ENCODE measurements around the gene GNG3.

- TF ChIP-seq POLR2A (IDR thresholded peaks at IDR 0.05) = no peak
- TF ChIP-seq, protein P1, sequence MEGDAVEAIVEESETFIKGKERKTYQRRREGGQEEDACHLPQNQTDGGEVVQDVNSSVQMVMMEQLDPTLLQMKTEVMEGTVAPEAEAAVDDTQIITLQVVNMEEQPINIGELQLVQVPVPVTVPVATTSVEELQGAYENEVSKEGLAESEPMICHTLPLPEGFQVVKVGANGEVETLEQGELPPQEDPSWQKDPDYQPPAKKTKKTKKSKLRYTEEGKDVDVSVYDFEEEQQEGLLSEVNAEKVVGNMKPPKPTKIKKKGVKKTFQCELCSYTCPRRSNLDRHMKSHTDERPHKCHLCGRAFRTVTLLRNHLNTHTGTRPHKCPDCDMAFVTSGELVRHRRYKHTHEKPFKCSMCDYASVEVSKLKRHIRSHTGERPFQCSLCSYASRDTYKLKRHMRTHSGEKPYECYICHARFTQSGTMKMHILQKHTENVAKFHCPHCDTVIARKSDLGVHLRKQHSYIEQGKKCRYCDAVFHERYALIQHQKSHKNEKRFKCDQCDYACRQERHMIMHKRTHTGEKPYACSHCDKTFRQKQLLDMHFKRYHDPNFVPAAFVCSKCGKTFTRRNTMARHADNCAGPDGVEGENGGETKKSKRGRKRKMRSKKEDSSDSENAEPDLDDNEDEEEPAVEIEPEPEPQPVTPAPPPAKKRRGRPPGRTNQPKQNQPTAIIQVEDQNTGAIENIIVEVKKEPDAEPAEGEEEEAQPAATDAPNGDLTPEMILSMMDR (IDR thresholded peaks at IDR 0.05) = no peak
These were observed 8.0 kb downstream of the GNG3 start for GRCh38 chr11:62715150-62716130.

Measured in uterus (tissue), 2 donors.